ENCODE data around the gene CCDC12. TPM values are rescaled to one million over a fixed set of nuclear protein-coding genes. Genes with fewer than 3 reads are reported as not detected.

The CCDC12 gene
- total and polyA plus RNA-seq, 2 of the 13 experiments (the other 11 are each of a cell fraction or from before 2014, with no cell fraction given) = 30.1 to 49.5 TPM

DNA sequence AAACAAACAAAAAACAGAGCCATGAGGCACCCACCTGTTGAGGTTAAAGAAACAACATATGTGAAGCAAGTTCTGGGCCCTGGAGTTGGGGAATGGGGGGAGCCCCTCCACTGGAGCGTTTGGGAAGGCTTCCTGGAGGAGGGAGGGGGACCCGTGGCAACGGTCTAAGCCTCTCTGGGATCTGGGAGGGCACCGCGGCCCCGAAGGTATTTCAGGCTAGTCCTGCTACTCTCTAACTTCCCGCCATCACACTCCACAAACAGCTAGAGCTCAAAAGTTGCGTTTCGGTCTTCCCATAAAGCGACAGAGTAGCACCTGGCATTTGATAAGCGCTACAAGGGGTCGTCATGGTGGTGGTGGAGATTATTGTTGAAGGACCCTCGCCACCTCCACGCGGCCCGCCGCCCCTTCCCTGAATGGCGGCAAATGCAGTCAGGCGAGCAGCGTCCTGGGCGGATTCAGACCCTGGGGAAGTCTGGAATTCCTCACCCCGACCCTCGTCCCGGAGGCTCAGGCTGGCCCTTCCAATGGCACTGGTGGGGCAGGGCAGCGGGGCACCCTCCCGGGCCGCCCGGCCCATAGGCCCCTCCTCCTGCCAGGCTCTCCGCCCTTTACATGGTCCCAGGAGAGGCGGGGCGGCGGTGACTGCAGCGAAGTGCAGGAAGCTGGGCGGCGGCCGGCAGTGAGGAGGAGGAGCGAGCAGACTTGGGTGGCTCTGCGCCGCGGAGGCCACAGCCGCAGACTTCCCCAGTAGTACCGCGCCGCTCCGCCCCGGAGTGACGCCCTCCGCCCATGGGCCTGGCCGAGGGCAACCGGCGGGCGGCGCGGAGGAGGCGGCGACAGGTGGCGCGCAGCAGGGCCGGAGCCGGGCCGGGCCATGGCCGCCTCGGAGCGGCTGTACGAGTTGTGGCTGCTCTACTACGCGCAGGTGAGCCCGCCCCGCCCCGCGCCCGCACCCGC lies 2.7 kb upstream of the CCDC12 start, which contains the start of gene NBEAL2 (continued):
- TF ChIP-seq ZNF564 (CRISPR knock-in tag; IDR thresholded peaks at IDR 0.05) = 0 out of 2 replicates have a peak, but pooled peaks have one; percentile 15
- no peak for TF ChIP-seq HDAC6 (IDR thresholded peaks at IDR 0.05; ENCODE audit: low read depth, low read length)
- TF ChIP-seq ZNF549 (CRISPR knock-in tag; IDR thresholded peaks at IDR 0.05) = no peak
- no peak for TF ChIP-seq SMC3 (IDR thresholded peaks at IDR 0.05; ENCODE audit: low read length)
- TF ChIP-seq TRIM24 (CRISPR knock-in tag; IDR thresholded peaks at IDR 0.05) = no peak
- no peak for TF ChIP-seq FOSL1 (CRISPR knock-in tag; IDR thresholded peaks at IDR 0.05; ENCODE audit: borderline replicate concordance)
- TF ChIP-seq XRCC5 (optimal IDR thresholded peaks at IDR 0.05; ENCODE audit: low read length) = no peak
- peak; percentile 68 for TF ChIP-seq KMT2B (CRISPR knock-in tag; IDR thresholded peaks at IDR 0.05)
- TF ChIP-seq, protein P1, sequence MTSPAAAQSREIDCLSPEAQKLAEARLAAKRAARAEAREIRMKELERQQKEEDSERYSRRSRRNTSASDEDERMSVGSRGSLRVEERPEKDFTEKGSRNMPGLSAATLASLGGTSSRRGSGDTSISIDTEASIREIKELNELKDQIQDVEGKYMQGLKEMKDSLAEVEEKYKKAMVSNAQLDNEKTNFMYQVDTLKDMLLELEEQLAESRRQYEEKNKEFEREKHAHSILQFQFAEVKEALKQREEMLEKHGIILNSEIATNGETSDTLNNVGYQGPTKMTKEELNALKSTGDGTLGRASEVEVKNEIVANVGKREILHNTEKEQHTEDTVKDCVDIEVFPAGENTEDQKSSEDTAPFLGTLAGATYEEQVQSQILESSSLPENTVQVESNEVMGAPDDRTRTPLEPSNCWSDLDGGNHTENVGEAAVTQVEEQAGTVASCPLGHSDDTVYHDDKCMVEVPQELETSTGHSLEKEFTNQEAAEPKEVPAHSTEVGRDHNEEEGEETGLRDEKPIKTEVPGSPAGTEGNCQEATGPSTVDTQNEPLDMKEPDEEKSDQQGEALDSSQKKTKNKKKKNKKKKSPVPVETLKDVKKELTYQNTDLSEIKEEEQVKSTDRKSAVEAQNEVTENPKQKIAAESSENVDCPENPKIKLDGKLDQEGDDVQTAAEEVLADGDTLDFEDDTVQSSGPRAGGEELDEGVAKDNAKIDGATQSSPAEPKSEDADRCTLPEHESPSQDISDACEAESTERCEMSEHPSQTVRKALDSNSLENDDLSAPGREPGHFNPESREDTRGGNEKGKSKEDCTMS (CRISPR knock-in tag; conservative IDR thresholded peaks at IDR 0.05) = no peak
- TF ChIP-seq, protein P2, sequence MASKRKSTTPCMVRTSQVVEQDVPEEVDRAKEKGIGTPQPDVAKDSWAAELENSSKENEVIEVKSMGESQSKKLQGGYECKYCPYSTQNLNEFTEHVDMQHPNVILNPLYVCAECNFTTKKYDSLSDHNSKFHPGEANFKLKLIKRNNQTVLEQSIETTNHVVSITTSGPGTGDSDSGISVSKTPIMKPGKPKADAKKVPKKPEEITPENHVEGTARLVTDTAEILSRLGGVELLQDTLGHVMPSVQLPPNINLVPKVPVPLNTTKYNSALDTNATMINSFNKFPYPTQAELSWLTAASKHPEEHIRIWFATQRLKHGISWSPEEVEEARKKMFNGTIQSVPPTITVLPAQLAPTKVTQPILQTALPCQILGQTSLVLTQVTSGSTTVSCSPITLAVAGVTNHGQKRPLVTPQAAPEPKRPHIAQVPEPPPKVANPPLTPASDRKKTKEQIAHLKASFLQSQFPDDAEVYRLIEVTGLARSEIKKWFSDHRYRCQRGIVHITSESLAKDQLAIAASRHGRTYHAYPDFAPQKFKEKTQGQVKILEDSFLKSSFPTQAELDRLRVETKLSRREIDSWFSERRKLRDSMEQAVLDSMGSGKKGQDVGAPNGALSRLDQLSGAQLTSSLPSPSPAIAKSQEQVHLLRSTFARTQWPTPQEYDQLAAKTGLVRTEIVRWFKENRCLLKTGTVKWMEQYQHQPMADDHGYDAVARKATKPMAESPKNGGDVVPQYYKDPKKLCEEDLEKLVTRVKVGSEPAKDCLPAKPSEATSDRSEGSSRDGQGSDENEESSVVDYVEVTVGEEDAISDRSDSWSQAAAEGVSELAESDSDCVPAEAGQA (IDR thresholded peaks at IDR 0.05; ENCODE audit: low read depth) = no peak
- TF ChIP-seq, protein P2 (CRISPR knock-in tag; IDR thresholded peaks at IDR 0.05; ENCODE audit: borderline replicate concordance) = no peak
- TF ChIP-seq, protein P3, sequence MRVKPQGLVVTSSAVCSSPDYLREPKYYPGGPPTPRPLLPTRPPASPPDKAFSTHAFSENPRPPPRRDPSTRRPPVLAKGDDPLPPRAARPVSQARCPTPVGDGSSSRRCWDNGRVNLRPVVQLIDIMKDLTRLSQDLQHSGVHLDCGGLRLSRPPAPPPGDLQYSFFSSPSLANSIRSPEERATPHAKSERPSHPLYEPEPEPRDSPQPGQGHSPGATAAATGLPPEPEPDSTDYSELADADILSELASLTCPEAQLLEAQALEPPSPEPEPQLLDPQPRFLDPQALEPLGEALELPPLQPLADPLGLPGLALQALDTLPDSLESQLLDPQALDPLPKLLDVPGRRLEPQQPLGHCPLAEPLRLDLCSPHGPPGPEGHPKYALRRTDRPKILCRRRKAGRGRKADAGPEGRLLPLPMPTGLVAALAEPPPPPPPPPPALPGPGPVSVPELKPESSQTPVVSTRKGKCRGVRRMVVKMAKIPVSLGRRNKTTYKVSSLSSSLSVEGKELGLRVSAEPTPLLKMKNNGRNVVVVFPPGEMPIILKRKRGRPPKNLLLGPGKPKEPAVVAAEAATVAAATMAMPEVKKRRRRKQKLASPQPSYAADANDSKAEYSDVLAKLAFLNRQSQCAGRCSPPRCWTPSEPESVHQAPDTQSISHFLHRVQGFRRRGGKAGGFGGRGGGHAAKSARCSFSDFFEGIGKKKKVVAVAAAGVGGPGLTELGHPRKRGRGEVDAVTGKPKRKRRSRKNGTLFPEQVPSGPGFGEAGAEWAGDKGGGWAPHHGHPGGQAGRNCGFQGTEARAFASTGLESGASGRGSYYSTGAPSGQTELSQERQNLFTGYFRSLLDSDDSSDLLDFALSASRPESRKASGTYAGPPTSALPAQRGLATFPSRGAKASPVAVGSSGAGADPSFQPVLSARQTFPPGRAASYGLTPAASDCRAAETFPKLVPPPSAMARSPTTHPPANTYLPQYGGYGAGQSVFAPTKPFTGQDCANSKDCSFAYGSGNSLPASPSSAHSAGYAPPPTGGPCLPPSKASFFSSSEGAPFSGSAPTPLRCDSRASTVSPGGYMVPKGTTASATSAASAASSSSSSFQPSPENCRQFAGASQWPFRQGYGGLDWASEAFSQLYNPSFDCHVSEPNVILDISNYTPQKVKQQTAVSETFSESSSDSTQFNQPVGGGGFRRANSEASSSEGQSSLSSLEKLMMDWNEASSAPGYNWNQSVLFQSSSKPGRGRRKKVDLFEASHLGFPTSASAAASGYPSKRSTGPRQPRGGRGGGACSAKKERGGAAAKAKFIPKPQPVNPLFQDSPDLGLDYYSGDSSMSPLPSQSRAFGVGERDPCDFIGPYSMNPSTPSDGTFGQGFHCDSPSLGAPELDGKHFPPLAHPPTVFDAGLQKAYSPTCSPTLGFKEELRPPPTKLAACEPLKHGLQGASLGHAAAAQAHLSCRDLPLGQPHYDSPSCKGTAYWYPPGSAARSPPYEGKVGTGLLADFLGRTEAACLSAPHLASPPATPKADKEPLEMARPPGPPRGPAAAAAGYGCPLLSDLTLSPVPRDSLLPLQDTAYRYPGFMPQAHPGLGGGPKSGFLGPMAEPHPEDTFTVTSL (CRISPR knock-in tag; IDR thresholded peaks at IDR 0.05; ENCODE audit: borderline replicate concordance) = no peak
- TF ChIP-seq, protein P4, sequence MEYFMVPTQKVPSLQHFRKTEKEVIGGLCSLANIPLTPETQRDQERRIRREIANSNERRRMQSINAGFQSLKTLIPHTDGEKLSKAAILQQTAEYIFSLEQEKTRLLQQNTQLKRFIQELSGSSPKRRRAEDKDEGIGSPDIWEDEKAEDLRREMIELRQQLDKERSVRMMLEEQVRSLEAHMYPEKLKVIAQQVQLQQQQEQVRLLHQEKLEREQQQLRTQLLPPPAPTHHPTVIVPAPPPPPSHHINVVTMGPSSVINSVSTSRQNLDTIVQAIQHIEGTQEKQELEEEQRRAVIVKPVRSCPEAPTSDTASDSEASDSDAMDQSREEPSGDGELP (IDR thresholded peaks at IDR 0.05; ENCODE audit: borderline replicate concordance, low read depth) = 0 out of 2 replicates have a peak, but pooled peaks have one; percentile 20
